CD14-positive monocyte (primary cell): Measurements from ENCODE around the gene PDE4D. TPM values are rescaled to one million over a fixed set of nuclear protein-coding genes. Genes with fewer than 3 reads are reported as not detected.

Experiments used
- DNase-seq, 3 donors: peaks; one replicate each; pipeline ENCODE4 v3.0.0-alpha.2; 2011 to 2022
- H2AFZ ChIP-seq: 2 replicates; pipeline ENCODE4 v1.6.0; 2012; ENCODE audit warnings: mild to moderate bottlenecking, low read depth, low read length, inconsistent platforms; ENCODE audit not compliant: insufficient read depth, poor library complexity, severe bottlenecking
- H3K27ac ChIP-seq, 2 donors: 1 replicate in 1 of 2; 2 replicates in 1 of 2; pipeline ENCODE4 v1.5.1; 2012 to 2013; ENCODE audit warnings: low read length in 2 of 2, control low read depth in 1 of 2, inconsistent platforms in 1 of 2, low read depth in 1 of 2, mild to moderate bottlenecking in 1 of 2
- H3K27me3 ChIP-seq, 2 donors: one replicate each; pipeline versions ENCODE4 v1.6.0 to v1.6.1; 2011 to 2013; ENCODE audit warnings: low read length in 2 of 2; ENCODE audit not compliant: control insufficient read depth in 2 of 2, insufficient read depth in 2 of 2
- H3K36me3 ChIP-seq, 2 donors: replicated peaks in 1 of 2; 1 replicate in 1 of 2; 2 replicates in 1 of 2; pipeline versions ENCODE4 v1.5.1 to v1.6.1; 2012 to 2013; ENCODE audit warnings: low read length in 2 of 2, control low read depth in 1 of 2, inconsistent platforms in 1 of 2, mild to moderate bottlenecking in 1 of 2; ENCODE audit not compliant: insufficient read depth in 2 of 2, control insufficient read depth in 1 of 2
- H3K4me1 ChIP-seq, 2 donors: 1 replicate in 1 of 2; 2 replicates in 1 of 2; pipeline versions ENCODE4 v1.5.1 to v1.6.1; 2012 to 2013; ENCODE audit warnings: low read length in 2 of 2, control low read depth in 1 of 2, inconsistent platforms in 1 of 2, mild to moderate bottlenecking in 1 of 2, moderate library complexity in 1 of 2; ENCODE audit not compliant: insufficient read depth in 2 of 2, control insufficient read depth in 1 of 2
- H3K4me2 ChIP-seq: replicated peaks from 2 replicates; pipeline ENCODE3; 2012; ENCODE audit warnings: low read length, moderate library complexity, mild to moderate bottlenecking; ENCODE audit not compliant: poor library complexity, severe bottlenecking; ENCODE audit errors: extremely low read depth
- H3K4me3 ChIP-seq, 3 experiments: fragments of 200-600 bp in 1 of 3; sonication (generic) in 1 of 3; replicated peaks in 1 of 3; 1 replicate in 2 of 3; 2 replicates in 1 of 3; pipeline ENCODE4 v1.5.1; 2011 to 2013; ENCODE audit warnings: low read length in 3 of 3, mild to moderate bottlenecking in 3 of 3, control low read depth in 2 of 3, low read depth in 2 of 3, inconsistent platforms in 1 of 3, moderate library complexity in 1 of 3
- H3K79me2 ChIP-seq: 2 replicates; pipeline ENCODE4 v1.6.0; 2012; ENCODE audit warnings: mild to moderate bottlenecking, control low read depth, inconsistent platforms, low read length, moderate library complexity; ENCODE audit not compliant: insufficient read depth
- H3K9ac ChIP-seq: 2 replicates; pipeline ENCODE4 v1.6.0; 2017; ENCODE audit warnings: low read length, mild to moderate bottlenecking; ENCODE audit not compliant: insufficient read depth, poor library complexity, severe bottlenecking
- H3K9me3 ChIP-seq, 2 donors: replicated peaks in 1 of 2; 1 replicate in 1 of 2; 2 replicates in 1 of 2; pipeline versions ENCODE4 v1.5.1 to v1.6.1; 2012 to 2013; ENCODE audit warnings: low read length in 2 of 2, control low read depth in 1 of 2; ENCODE audit not compliant: control insufficient read depth in 1 of 2, insufficient read depth in 1 of 2
- H4K20me1 ChIP-seq: 2 replicates; pipeline ENCODE4 v1.6.0; 2012; ENCODE audit warnings: mild to moderate bottlenecking, low read length, control low read depth, moderate library complexity; ENCODE audit not compliant: insufficient read depth
- H3K27ac Mint-ChIP-seq, 7 donors: one replicate each; pipeline ENCODE4 v1.8.0; 2020; ENCODE audit warnings: mild to moderate bottlenecking in 7 of 7, mixed read lengths in 7 of 7, moderate library complexity in 6 of 7, inconsistent platforms in 2 of 7
- H3K27me3 Mint-ChIP-seq, 3 donors: one replicate each; pipeline ENCODE4 v1.8.0; 2021 to 2022; ENCODE audit warnings: low read depth in 3 of 3, mild to moderate bottlenecking in 3 of 3, mixed read lengths in 3 of 3, moderate library complexity in 3 of 3, inconsistent platforms in 1 of 3
- H3K36me3 Mint-ChIP-seq, 2 donors: one replicate each; pipeline ENCODE4 v1.8.0; 2020; ENCODE audit warnings: mixed read lengths in 2 of 2, inconsistent platforms in 1 of 2, mild to moderate bottlenecking in 1 of 2
- H3K4me1 Mint-ChIP-seq: one replicate; pipeline ENCODE4 v1.8.0; 2020; ENCODE audit warnings: mild to moderate bottlenecking, mixed read lengths
- H3K4me3 Mint-ChIP-seq, 2 donors: one replicate each; pipeline ENCODE4 v1.8.0; 2020; ENCODE audit warnings: mild to moderate bottlenecking in 2 of 2, mixed read lengths in 2 of 2, moderate library complexity in 1 of 2
- H3K9me3 Mint-ChIP-seq, 7 donors: one replicate each; pipeline ENCODE4 v1.8.0; 2020 to 2022; ENCODE audit warnings: mixed read lengths in 7 of 7, mild to moderate bottlenecking in 6 of 7, moderate library complexity in 6 of 7, inconsistent platforms in 2 of 7
- CTCF ChIP-seq: fragments of 200-600 bp; IDR thresholded peaks from one replicate; pipeline ENCODE4 v1.8.0; 2022; ENCODE audit warnings: antibody characterized with exemption, mild to moderate bottlenecking
- WGBS: methylation state at CpG from one replicate; pipeline ENCODE4 v1.1.5; 2013; ENCODE audit warnings: missing lambda C conversion rate; ENCODE audit not compliant: insufficient coverage; 5-methylcytosine and 5-hydroxymethylcytosine counted together
- intact Hi-C, 2 donors: fragments of 100-400 bp; cut with micrococcal nuclease; formaldehyde crosslinking; loops; one replicate each; pipeline versions ENCODE4 v1.15.0 to v1.15.1; 2023
- polyA plus RNA-seq, 3 donors: library from polyadenylated mRNA; depleted of rRNA in 1 of 3; unstranded in 2 of 3; stranded (reverse) in 1 of 3; fragments of 300-500 nt in 2 of 3; fragments of >200 nt in 1 of 3; fragmentation: Illumina TruSeq in 2 of 3; gene quantifications; 1 replicate in 2 of 3; 2 replicates in 1 of 3; pipeline ENCODE4 v1.2.3, GENCODE V29; 2012 to 2021

PDE4D gene
- polyA plus RNA-seq, 3 donors, result 1.9 to 3.4 (median 2.8) TPM

- Histone ChIP-seq H3K79me2 (no peaks in the 10 kb centered on the region), H3K27me3 (no peaks in the 10 kb centered on the region), H3K27ac (no peak overlapping the region), H3K4me3 (no peak overlapping the region), H3K4me1 (peaks cover 0 to 3% of the 10 kb centered on the region in 2 donors), H2AFZ (no peak overlapping the region), H3K4me2 (no peak overlapping the region), H4K20me1 (no peaks in the 10 kb centered on the region), H3K36me3 (peaks cover 0 to 2% of the 10 kb centered on the region in 2 donors), H3K9me3 (no peaks in the 10 kb centered on the region), H3K9ac (no peak overlapping the region)
- no peak for DNase-seq
- peaks cover 8% of the 10 kb centered on the region for H3K4me1 Mint-ChIP-seq
- H3K4me3 Mint-ChIP-seq, result no peak overlapping the region
- H3K27me3 Mint-ChIP-seq, result no peaks in the 10 kb centered on the region
- intact Hi-C loops, result no loop called here
- no peaks in the 10 kb centered on the region for H3K9me3 Mint-ChIP-seq
- peaks cover 0 to 1% of the 10 kb centered on the region in 2 donors for H3K36me3 Mint-ChIP-seq
- no peak for TF ChIP-seq CTCF
- H3K27ac Mint-ChIP-seq, result no peak overlapping the region
- no CpG with 5 or more reads among the region's 1 CpG for WGBS
These were observed 335.0 kb downstream of the PDE4D start for GRCh38 chr5:59558501-59558900.

DNA sequence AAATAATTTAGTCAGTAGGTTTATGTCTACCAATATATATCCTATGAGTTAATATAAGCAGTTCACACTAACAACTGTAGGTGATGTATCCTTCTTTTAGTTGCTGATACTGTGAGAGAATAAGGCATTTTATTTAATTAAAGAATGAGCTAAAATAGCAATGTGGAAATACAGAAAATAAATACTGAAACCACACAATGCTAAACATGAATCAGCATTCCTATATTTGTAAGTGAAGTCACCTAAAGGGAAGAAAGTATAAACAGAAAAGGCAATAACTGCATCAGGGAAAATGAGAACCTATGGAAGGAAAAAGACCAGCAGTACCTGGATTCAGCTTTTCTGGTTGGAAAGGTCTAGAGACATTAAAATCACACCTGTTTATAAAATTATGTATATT, 336.0 kb downstream of the PDE4D start:
- Mint-ChIP-seq H3K27ac (no peak overlapping the region), H3K4me1 (peaks cover 2% of the 10 kb centered on the region), H3K36me3 (peaks cover 0 to 1% of the 10 kb centered on the region in 2 donors), H3K4me3 (no peak overlapping the region), H3K27me3 (no peaks in the 10 kb centered on the region), H3K9me3 (no peaks in the 10 kb centered on the region)
- no peaks in the 10 kb centered on the region for H4K20me1 ChIP-seq
- no peak for DNase-seq
- no peaks in the 10 kb centered on the region for H3K79me2 ChIP-seq
- no peaks in the 10 kb centered on the region for H3K4me1 ChIP-seq
- peaks cover 0 to 2% of the 10 kb centered on the region in 2 donors for H3K36me3 ChIP-seq
- H3K4me2 ChIP-seq, result no peak overlapping the region
- no peak overlapping the region for H3K4me3 ChIP-seq
- no peak overlapping the region for H3K9ac ChIP-seq
- H2AFZ ChIP-seq, result no peak overlapping the region
- H3K9me3 ChIP-seq, result no peaks in the 10 kb centered on the region
- no peaks in the 10 kb centered on the region for H3K27me3 ChIP-seq
- no peak overlapping the region for H3K27ac ChIP-seq
- TF ChIP-seq CTCF, result no peak
- intact Hi-C loops, result no loop called here
